Stomach (tissue), 4 donors: Measurements from ENCODE around the gene MED25.

Experiments
- POLR2A ChIP-seq, 4 donors: fragments of 450-650 bp; IDR thresholded peaks; one replicate each; pipeline ENCODE4 v1.6.1; 2016; ENCODE audit warnings: antibody characterized with exemption in 4 of 4, control low read depth in 2 of 4, mild to moderate bottlenecking in 1 of 4, moderate library complexity in 1 of 4
- TF ChIP-seq, protein P1 (sequence below), 7 experiments: fragments of 450-650 bp in 4 of 7; fragments of 200-600 bp in 3 of 7; sonication (generic) in 3 of 7; IDR thresholded peaks; one replicate each; pipeline ENCODE4 v1.5.1; 2016 to 2019; ENCODE audit warnings: antibody characterized with exemption in 7 of 7, control low read depth in 2 of 7, mild to moderate bottlenecking in 1 of 7

DNA sequence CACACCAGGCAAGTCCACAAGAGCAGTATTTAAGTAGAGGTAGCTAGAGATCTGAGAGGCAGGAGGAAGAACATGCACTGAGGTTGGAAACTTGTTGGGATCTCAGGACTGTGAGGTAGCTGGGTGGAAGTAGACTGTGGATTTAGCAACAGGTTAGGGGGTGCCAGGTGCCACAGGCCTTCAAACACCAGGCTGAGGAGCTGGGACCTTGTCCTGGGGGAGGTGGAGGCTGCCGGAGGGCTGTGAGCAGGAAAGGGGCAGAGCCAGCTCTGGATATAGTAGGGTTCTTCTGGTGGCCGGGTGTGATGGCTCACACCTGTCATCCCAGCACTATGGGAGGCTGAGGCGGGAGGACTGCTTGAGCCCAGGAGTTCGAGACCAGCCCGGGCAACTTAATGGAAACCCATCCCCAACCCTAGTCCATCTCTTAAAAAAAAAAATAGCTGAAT lies 8.1 kb upstream of the MED25 start:
- TF ChIP-seq, protein P1, sequence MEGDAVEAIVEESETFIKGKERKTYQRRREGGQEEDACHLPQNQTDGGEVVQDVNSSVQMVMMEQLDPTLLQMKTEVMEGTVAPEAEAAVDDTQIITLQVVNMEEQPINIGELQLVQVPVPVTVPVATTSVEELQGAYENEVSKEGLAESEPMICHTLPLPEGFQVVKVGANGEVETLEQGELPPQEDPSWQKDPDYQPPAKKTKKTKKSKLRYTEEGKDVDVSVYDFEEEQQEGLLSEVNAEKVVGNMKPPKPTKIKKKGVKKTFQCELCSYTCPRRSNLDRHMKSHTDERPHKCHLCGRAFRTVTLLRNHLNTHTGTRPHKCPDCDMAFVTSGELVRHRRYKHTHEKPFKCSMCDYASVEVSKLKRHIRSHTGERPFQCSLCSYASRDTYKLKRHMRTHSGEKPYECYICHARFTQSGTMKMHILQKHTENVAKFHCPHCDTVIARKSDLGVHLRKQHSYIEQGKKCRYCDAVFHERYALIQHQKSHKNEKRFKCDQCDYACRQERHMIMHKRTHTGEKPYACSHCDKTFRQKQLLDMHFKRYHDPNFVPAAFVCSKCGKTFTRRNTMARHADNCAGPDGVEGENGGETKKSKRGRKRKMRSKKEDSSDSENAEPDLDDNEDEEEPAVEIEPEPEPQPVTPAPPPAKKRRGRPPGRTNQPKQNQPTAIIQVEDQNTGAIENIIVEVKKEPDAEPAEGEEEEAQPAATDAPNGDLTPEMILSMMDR (IDR thresholded peaks at IDR 0.05), result no peak
- no peak for TF ChIP-seq POLR2A (IDR thresholded peaks at IDR 0.05)
